Muscle of leg (tissue), 16 donors: ENCODE measurements around the gene SPRY1. TPM values are rescaled to one million over a fixed set of nuclear protein-coding genes. Genes with fewer than 3 reads are reported as not detected.

Source experiments
- DNase-seq: peaks from one replicate; pipeline ENCODE4 v3.0.0; 2013
- H3K27ac ChIP-seq: one replicate; pipeline ENCODE4 v1.5.1; 2013; ENCODE audit warnings: mild to moderate bottlenecking, low read length, control low read depth
- H3K27me3 ChIP-seq: one replicate; pipeline ENCODE4 v1.6.1; 2013; ENCODE audit warnings: low read length; ENCODE audit not compliant: control insufficient read depth, insufficient read depth
- H3K36me3 ChIP-seq: one replicate; pipeline ENCODE4 v1.6.1; 2013; ENCODE audit warnings: low read length; ENCODE audit not compliant: control insufficient read depth, insufficient read depth
- H3K4me1 ChIP-seq: one replicate; pipeline ENCODE4 v1.6.1; 2013; ENCODE audit warnings: low read length; ENCODE audit not compliant: control insufficient read depth, insufficient read depth
- H3K4me3 ChIP-seq: one replicate; pipeline ENCODE4 v1.5.1; 2013; ENCODE audit warnings: low read length, control low read depth
- H3K9me3 ChIP-seq: replicated peaks from 2 replicates; pipeline ENCODE4 v1.6.1; 2013; ENCODE audit warnings: low read depth, low read length; ENCODE audit not compliant: control insufficient read depth
- WGBS: methylation state at CpG from one replicate; pipeline ENCODE4 v1.1.5; 2013; ENCODE audit warnings: missing lambda C conversion rate; ENCODE audit not compliant: insufficient coverage; 5-methylcytosine and 5-hydroxymethylcytosine counted together
- long read RNA-seq, 11 donors: transcript quantifications; one replicate each; lab custom pipeline, GENCODE V29; 2026
- polyA plus RNA-seq, 8 donors: library from polyadenylated mRNA; unstranded; fragments of 120-200 nt; gene quantifications; one replicate each; pipeline versions ENCODE4 v1.2.1 to v1.2.3, GENCODE V29; 2013; ENCODE audit warnings: inconsistent platforms in 1 of 8, low replicate concordance in 1 of 8; ENCODE audit not compliant: insufficient read length in 8 of 8, insufficient read depth in 1 of 8
- total RNA-seq: library from RNA; stranded (reverse); fragments of 120-200 nt; gene quantifications from one replicate; pipeline ENCODE4 v1.2.4, GENCODE V29; 2013

The SPRY1 gene
- 71.1 TPM for total RNA-seq
- polyA plus RNA-seq, result 100 to 1,000 TPM; 120 to 187 (median 150) TPM
- long read RNA-seq, donor 1, transcript SPRY1-206 (2 exons, 849 nt), result major isoform, 17 of 35 reads
- long read RNA-seq, donor 1, partial matches to known transcripts, result 0 of 35 reads
- long read RNA-seq, donor 1, other reads (novel, unspliced or antisense), result 13 of 35 reads
- long read RNA-seq, donor 2, partial matches to known transcripts, result 0 of 4 reads
- long read RNA-seq, donor 2, other reads (novel, unspliced or antisense), result 0 of 4 reads
- long read RNA-seq, donor 3, transcript SPRY1-206 (2 exons, 849 nt), result major isoform, 27 of 88 reads
- long read RNA-seq, donor 3, partial matches to known transcripts, result 25 of 88 reads
- long read RNA-seq, donor 3, other reads (novel, unspliced or antisense), result 32 of 88 reads
- long read RNA-seq, donor 4, transcript SPRY1-206 (2 exons, 849 nt), result major isoform, 23 of 48 reads
- long read RNA-seq, donor 4, transcript SPRY1-204 (2 exons, 1,012 nt), result minor isoform, 7 of 48 reads
- long read RNA-seq, donor 4, partial matches to known transcripts, result 0 of 48 reads
- long read RNA-seq, donor 4, other reads (novel, unspliced or antisense), result 17 of 48 reads
- long read RNA-seq, donor 5, transcript SPRY1-206 (2 exons, 849 nt), result major isoform, 55 of 104 reads
- long read RNA-seq, donor 5, transcript SPRY1-202 (2 exons, 2,504 nt), result minor isoform, 7 of 104 reads
- long read RNA-seq, donor 5, partial matches to known transcripts, result 0 of 104 reads
- long read RNA-seq, donor 5, other reads (novel, unspliced or antisense), result 37 of 104 reads
- long read RNA-seq, donor 6, transcript SPRY1-206 (2 exons, 849 nt), result major isoform, 44 of 70 reads
- long read RNA-seq, donor 6, transcript SPRY1-204 (2 exons, 1,012 nt), result minor isoform, 6 of 70 reads
- long read RNA-seq, donor 6, partial matches to known transcripts, result 19 of 70 reads
- long read RNA-seq, donor 6, other reads (novel, unspliced or antisense), result 0 of 70 reads
- long read RNA-seq, donor 7, transcript SPRY1-206 (2 exons, 849 nt), result major isoform, 46 of 68 reads
- long read RNA-seq, donor 7, transcript SPRY1-204 (2 exons, 1,012 nt), result minor isoform, 7 of 68 reads
- long read RNA-seq, donor 7, partial matches to known transcripts, result 0 of 68 reads
- long read RNA-seq, donor 7, other reads (novel, unspliced or antisense), result 13 of 68 reads
- long read RNA-seq, donor 8, transcript SPRY1-202 (2 exons, 2,504 nt), result minor isoform, 5 of 75 reads
- long read RNA-seq, donor 8, transcript SPRY1-206 (2 exons, 849 nt), result major isoform, 54 of 75 reads
- long read RNA-seq, donor 8, partial matches to known transcripts, result 0 of 75 reads
- long read RNA-seq, donor 8, other reads (novel, unspliced or antisense), result 15 of 75 reads
- long read RNA-seq, donor 9, transcript SPRY1-206 (2 exons, 849 nt), result major isoform, 46 of 105 reads
- long read RNA-seq, donor 9, transcript SPRY1-204 (2 exons, 1,012 nt), result minor isoform, 7 of 105 reads
- long read RNA-seq, donor 9, partial matches to known transcripts, result 42 of 105 reads
- long read RNA-seq, donor 9, other reads (novel, unspliced or antisense), result 9 of 105 reads
- long read RNA-seq, donor 10, transcript SPRY1-204 (2 exons, 1,012 nt), result minor isoform, 5 of 74 reads
- long read RNA-seq, donor 10, transcript SPRY1-206 (2 exons, 849 nt), result major isoform, 47 of 74 reads
- long read RNA-seq, donor 10, partial matches to known transcripts, result 0 of 74 reads
- long read RNA-seq, donor 10, other reads (novel, unspliced or antisense), result 18 of 74 reads
- long read RNA-seq, donor 11, transcript SPRY1-206 (2 exons, 849 nt), result major isoform, 40 of 59 reads
- long read RNA-seq, donor 11, transcript SPRY1-204 (2 exons, 1,012 nt), result minor isoform, 6 of 59 reads
- long read RNA-seq, donor 11, partial matches to known transcripts, result 0 of 59 reads
- long read RNA-seq, donor 11, other reads (novel, unspliced or antisense), result 13 of 59 reads

GRCh38 chr4:123396307-123397143 is at the start of gene SPRY1:
Gene SPRY1, plus strand, starts transcription at chr4:123396795. Its CDS starts 4,797 bp downstream, at chr4:123401592.
- 0% methylated on average over 15 of the region's 20 CpGs for WGBS
- peak within 1 kb of the TSS; percentile 98 for H3K27ac ChIP-seq

GRCh38 chr4:123346951-123347350 is 49.6 kb upstream of the SPRY1 start:
- no peak for DNase-seq
- H3K36me3 ChIP-seq, result no peaks in the 10 kb centered on the region
- H3K9me3 ChIP-seq, result no peaks in the 10 kb centered on the region
- H3K4me1 ChIP-seq, result peaks cover 12% of the 10 kb centered on the region
- H3K27ac ChIP-seq, result no peak overlapping the region
- H3K4me3 ChIP-seq, result no peak overlapping the region
- no peaks in the 10 kb centered on the region for H3K27me3 ChIP-seq
- WGBS, result 89% methylated on average over 1 of the region's 5 CpGs

More at GRCh38 chr4:123396307-123397143, at the start of gene SPRY1:
- no peaks in the 10 kb centered on the region for H3K9me3 ChIP-seq
- H3K4me1 ChIP-seq, result peaks cover 4% of the 10 kb centered on the region
- H3K27me3 ChIP-seq, result no peaks in the 10 kb centered on the region
- peak; percentile 99 for DNase-seq
- H3K4me3 ChIP-seq, result peak within 1 kb of the TSS; percentile 82
- H3K36me3 ChIP-seq, result peaks cover 18% of the 10 kb centered on the region

GRCh38 chr4:123348946-123349345 is 47.6 kb upstream of the SPRY1 start:
- H3K4me3 ChIP-seq, result no peak overlapping the region
- whole genome bisulfite sequencing, result 100% methylated on average over 1 of the region's 4 CpGs
- H3K9me3 ChIP-seq, result no peaks in the 10 kb centered on the region
- no peak overlapping the region for H3K27ac ChIP-seq
- no peaks in the 10 kb centered on the region for H3K36me3 ChIP-seq
- DNase-seq, result no peak
- peaks cover 14% of the 10 kb centered on the region for H3K4me1 ChIP-seq
- no peaks in the 10 kb centered on the region for H3K27me3 ChIP-seq

- Histone ChIP-seq H3K4me3 (no peak overlapping the region), H3K36me3 (no peaks in the 10 kb centered on the region), H3K27ac (no peak overlapping the region), H3K9me3 (no peaks in the 10 kb centered on the region), H3K27me3 (no peaks in the 10 kb centered on the region), H3K4me1 (peaks cover 14% of the 10 kb centered on the region)
- WGBS, result 77% methylated on average over 5 of the region's 7 CpGs
- no peak for DNase-seq
Observed at GRCh38 chr4:123349421-123350190, 47.0 kb upstream of the SPRY1 start.

- Histone ChIP-seq H3K4me3 (no peak overlapping the region), H3K4me1 (peaks cover 14% of the 10 kb centered on the region), H3K9me3 (no peaks in the 10 kb centered on the region), H3K27ac (no peak overlapping the region), H3K36me3 (no peaks in the 10 kb centered on the region), H3K27me3 (no peaks in the 10 kb centered on the region)
- DNase-seq, result peak; percentile 44
- 93% methylated on average over 4 of the region's 5 CpGs for WGBS
Observed at GRCh38 chr4:123350191-123350544, 46.4 kb upstream of the SPRY1 start.

- Histone ChIP-seq H3K36me3 (no peaks in the 10 kb centered on the region), H3K27me3 (no peaks in the 10 kb centered on the region), H3K27ac (no peak overlapping the region), H3K4me3 (no peak overlapping the region), H3K9me3 (no peaks in the 10 kb centered on the region), H3K4me1 (peaks cover 10% of the 10 kb centered on the region)
- DNase-seq, result no peak
- WGBS, result 82% methylated on average over 5 of the region's 6 CpGs
Observed at GRCh38 chr4:123350726-123351125, 45.9 kb upstream of the SPRY1 start.

- Histone ChIP-seq H3K27ac (peak overlapping the region; percentile 13), H3K4me3 (no peak overlapping the region), H3K36me3 (no peaks in the 10 kb centered on the region), H3K9me3 (no peaks in the 10 kb centered on the region), H3K27me3 (no peaks in the 10 kb centered on the region), H3K4me1 (peaks cover 2% of the 10 kb centered on the region)
- DNase-seq, result no peak
- WGBS, result 100% methylated on average over 1 of the region's 19 CpGs
Observed at GRCh38 chr4:123351713-123352112, 44.9 kb upstream of the SPRY1 start.
